NB4 (cell line): Measurements from ENCODE around the gene PLN.

Experiments
- DNase-seq: peaks from one replicate; pipeline ENCODE4 v3.0.0; 2010; ENCODE audit warnings: low read depth
- H3K4me3 ChIP-seq: one replicate; pipeline ENCODE4 v1.5.1; 2011; ENCODE audit warnings: mild to moderate bottlenecking, low read depth, low read length, moderate library complexity
- CTCF ChIP-seq: IDR thresholded peaks from one replicate; pipeline ENCODE4 v1.5.1; 2012; ENCODE audit warnings: low read depth, low read length
- MAX ChIP-seq: IDR thresholded peaks from 2 replicates; pipeline ENCODE4 v1.6.1; 2011; ENCODE audit warnings: low read depth, low read length
- MYC ChIP-seq: IDR thresholded peaks from 2 replicates; pipeline ENCODE4 v1.6.1; 2011; ENCODE audit warnings: low read depth, low read length
- POLR2A ChIP-seq: IDR thresholded peaks from 2 replicates; pipeline ENCODE4 v1.6.1; 2011; ENCODE audit warnings: mild to moderate bottlenecking; ENCODE audit not compliant: insufficient read length; ENCODE audit errors: extremely low read depth

The PLN gene

GRCh38 chr6:118574051-118574865 lies 26.2 kb downstream of the PLN start:
- TF ChIP-seq MAX (no peak), POLR2A (no peak), CTCF (no peak), MYC (no peak)
- no peak overlapping the region for H3K4me3 ChIP-seq
- no peak for DNase-seq

GRCh38 chr6:118577972-118578371 lies 29.9 kb downstream of the PLN start:
- no peak for TF ChIP-seq MYC
- no peak for DNase-seq
- no peak overlapping the region for H3K4me3 ChIP-seq

- no peak for DNase-seq
- TF ChIP-seq POLR2A (no peak), CTCF (no peak), MAX (no peak), MYC (no peak)
- no peak overlapping the region for H3K4me3 ChIP-seq
Measured at GRCh38 chr6:118578617-118579016, 30.5 kb downstream of the PLN start.

GRCh38 chr6:118579786-118580185 lies 31.7 kb downstream of the PLN start:
- no peak overlapping the region for H3K4me3 ChIP-seq
- TF ChIP-seq POLR2A: no peak
- TF ChIP-seq MYC: no peak
- TF ChIP-seq CTCF: no peak
- TF ChIP-seq MAX: no peak
- DNase-seq: no peak

GRCh38 chr6:118580585-118581419 lies 32.7 kb downstream of the PLN start:
- TF ChIP-seq CTCF (peak; percentile 34), MAX (peak; percentile 52), MYC (no peak; the same call in 1 of the 2 replicates), POLR2A (no peak)
- DNase-seq: peak; percentile 83
- no peak overlapping the region for H3K4me3 ChIP-seq

GRCh38 chr6:118581489-118581959 lies 33.4 kb downstream of the PLN start:
- DNase-seq: peak; percentile 86
- TF ChIP-seq CTCF (no peak), MYC (no peak), POLR2A (no peak), MAX (peak; percentile 33; the same call in 1 of the 2 replicates)
- no peak overlapping the region for H3K4me3 ChIP-seq
